Activated effector memory CD4-positive, alpha-beta T cell treated with Interleukin-2 at 50 U/mL for 16 hours (primary cell): ENCODE data around the gene SRC.

Source experiments
- DNase-seq: peaks from one replicate; pipeline ENCODE4 v3.0.0-alpha.2; 2020

The SRC gene

GRCh38 chr20:37385176-37385575, 39.2 kb downstream of the SRC start:
- no peak for DNase-seq

GRCh38 chr20:37385659-37386504, 39.9 kb downstream of the SRC start:
- no peak for DNase-seq

GRCh38 chr20:37386505-37387251, 40.7 kb downstream of the SRC start:
- DNase-seq, result no peak

GRCh38 chr20:37387519-37388269, 41.8 kb downstream of the SRC start:
- no peak for DNase-seq

GRCh38 chr20:37388831-37389230, 42.9 kb downstream of the SRC start:
- DNase-seq, result no peak

- DNase-seq, result no peak
These were observed 43.4 kb downstream of the SRC start for GRCh38 chr20:37389241-37389747.

GRCh38 chr20:37389844-37390275, 43.9 kb downstream of the SRC start:
- no peak for DNase-seq

GRCh38 chr20:37390503-37390890, 44.6 kb downstream of the SRC start:
- no peak for DNase-seq

GRCh38 chr20:37390891-37391525, 45.1 kb downstream of the SRC start:
- DNase-seq, result no peak

GRCh38 chr20:37392441-37393195, 46.7 kb downstream of the SRC start:
- DNase-seq, result no peak

GRCh38 chr20:37393196-37393862, 47.4 kb downstream of the SRC start:
- no peak for DNase-seq

- no peak for DNase-seq
These were observed 48.1 kb downstream of the SRC start for GRCh38 chr20:37393863-37394542.

GRCh38 chr20:37394543-37395409, 48.8 kb downstream of the SRC start:
- DNase-seq, result no peak

- DNase-seq, result no peak
These were observed 49.5 kb downstream of the SRC start for GRCh38 chr20:37395410-37395797.

- DNase-seq, result no peak
These were observed 50.0 kb downstream of the SRC start for GRCh38 chr20:37395921-37396415.

- DNase-seq, result no peak
These were observed 50.6 kb downstream of the SRC start for GRCh38 chr20:37396416-37397075.

- DNase-seq, result no peak
These were observed 51.4 kb downstream of the SRC start for GRCh38 chr20:37397076-37397953.
